WTC11 (cell line): ENCODE data around the gene NRF1. TPM values are rescaled to one million over a fixed set of nuclear protein-coding genes. Genes with fewer than 3 reads are reported as not detected.

Experiments
- ATAC-seq: fragments of 200-7000 bp; cut with Tn5 transposase; 2 replicates; pipeline ENCODE4 v1.10.0; 2021; ENCODE audit warnings: mild to moderate bottlenecking, moderate library complexity
- CTCF ChIA-PET: fragments of 300-600 bp; sonication (Branson Sonifier 250); formaldehyde crosslinking; loops from one replicate; lab custom pipeline; 2021; ENCODE audit warnings: antibody characterized with exemption; lab: Charles Lee
- POLR2A ChIA-PET: fragments of 350-600 bp; sonication (Branson Sonifier 250); formaldehyde crosslinking; loops from one replicate; lab custom pipeline; 2021; ENCODE audit warnings: antibody characterized with exemption; lab: Charles Lee
- DNase-seq: peaks from one replicate; pipeline ENCODE4 v3.0.0; 2021; ENCODE audit warnings: low spot score
- H3K27ac Mint-ChIP-seq: 2 replicates; pipeline ENCODE4 v1.8.0; 2021; ENCODE audit warnings: mixed read lengths
- H3K27me3 Mint-ChIP-seq: 2 replicates; pipeline ENCODE4 v1.8.0; 2021; ENCODE audit warnings: low read depth, mild to moderate bottlenecking, moderate library complexity, mixed read lengths
- H3K36me3 Mint-ChIP-seq: 2 replicates; pipeline ENCODE4 v1.8.0; 2021; ENCODE audit warnings: mixed read lengths
- H3K4me1 Mint-ChIP-seq: 2 replicates; pipeline ENCODE4 v1.8.0; 2022; ENCODE audit warnings: mixed read lengths
- H3K4me3 Mint-ChIP-seq: 2 replicates; pipeline ENCODE4 v1.8.0; 2021; ENCODE audit warnings: mild to moderate bottlenecking, moderate library complexity, mixed read lengths
- H3K9me3 Mint-ChIP-seq: 2 replicates; pipeline ENCODE4 v1.8.0; 2021; ENCODE audit warnings: mixed read lengths
- ATF1 ChIP-seq: sonication (generic); formaldehyde crosslinking; IDR thresholded peaks from 2 replicates; pipeline ENCODE4 v1.8.1; 2023; ENCODE audit warnings: mild to moderate bottlenecking, moderate library complexity, missing genetic modification reagents
- GABPB1 ChIP-seq: sonication (generic); formaldehyde crosslinking; IDR thresholded peaks from 2 replicates; pipeline ENCODE4 v1.8.1; 2023; ENCODE audit warnings: mild to moderate bottlenecking, missing genetic modification reagents
- GTF2I ChIP-seq: fragments of 250-450 bp; sonication (Bioruptor Pico); conservative IDR thresholded peaks from 2 replicates; pipeline ENCODE4 v1.4.0; 2021; ENCODE audit warnings: mild to moderate bottlenecking
- MXD4 ChIP-seq: fragments of 250-450 bp; sonication (Bioruptor Pico); IDR thresholded peaks from 2 replicates; pipeline ENCODE4 v1.8.0; 2021; ENCODE audit warnings: mild to moderate bottlenecking, moderate library complexity, borderline replicate concordance
- MYBL2 ChIP-seq: sonication (generic); formaldehyde crosslinking; IDR thresholded peaks from 2 replicates; pipeline ENCODE4 v1.8.1; 2023; ENCODE audit warnings: mild to moderate bottlenecking, moderate library complexity, missing genetic modification reagents
- NFATC4 ChIP-seq: fragments of 250-450 bp; sonication (Bioruptor Pico); IDR thresholded peaks from 2 replicates; pipeline ENCODE4 v1.9.0; 2021; ENCODE audit warnings: mild to moderate bottlenecking
- NFE2L1 ChIP-seq: sonication (generic); formaldehyde crosslinking; IDR thresholded peaks from 2 replicates; pipeline ENCODE4 v1.8.1; 2023; ENCODE audit warnings: missing genetic modification reagents
- NFYB ChIP-seq: sonication (generic); formaldehyde crosslinking; conservative IDR thresholded peaks from 2 replicates; pipeline ENCODE4 v1.8.0; 2022; ENCODE audit warnings: low read depth, missing genetic modification reagents
- NR1H2 ChIP-seq: sonication (generic); formaldehyde crosslinking; IDR thresholded peaks from 2 replicates; pipeline ENCODE4 v1.9.0; 2021; ENCODE audit warnings: mild to moderate bottlenecking, moderate library complexity, missing genetic modification reagents
- SP1 ChIP-seq: sonication (generic); formaldehyde crosslinking; conservative IDR thresholded peaks from 2 replicates; pipeline ENCODE4 v1.8.1; 2022; ENCODE audit warnings: missing genetic modification reagents
- TP53 ChIP-seq: sonication (generic); formaldehyde crosslinking; IDR thresholded peaks from 2 replicates; pipeline ENCODE4 v1.8.1; 2023; ENCODE audit warnings: mild to moderate bottlenecking, missing genetic modification reagents
- ZNF219 ChIP-seq: sonication (generic); formaldehyde crosslinking; IDR thresholded peaks from 2 replicates; pipeline ENCODE4 v1.8.0; 2023; ENCODE audit warnings: missing genetic modification reagents, mild to moderate bottlenecking, borderline replicate concordance
- ZNF317 ChIP-seq: sonication (generic); formaldehyde crosslinking; IDR thresholded peaks from 2 replicates; pipeline ENCODE4 v1.8.1; 2023; ENCODE audit warnings: low read depth, mild to moderate bottlenecking, moderate library complexity, missing genetic modification reagents, borderline replicate concordance
- total RNA-seq: library from RNA; stranded (reverse); gene quantifications from 3 replicates; pipeline ENCODE4 v1.2.3, GENCODE V29; 2021
- TF ChIP-seq, protein P1 (sequence below): sonication (generic); formaldehyde crosslinking; IDR thresholded peaks from 2 replicates; pipeline ENCODE4 v1.8.1; 2023; ENCODE audit warnings: mild to moderate bottlenecking, missing genetic modification reagents
- TF ChIP-seq, protein P2 (sequence below): sonication (generic); formaldehyde crosslinking; IDR thresholded peaks from 2 replicates; pipeline ENCODE4 v1.8.0; 2022; ENCODE audit warnings: mild to moderate bottlenecking, missing genetic modification reagents
- TF ChIP-seq, protein P3 (sequence below): sonication (generic); formaldehyde crosslinking; IDR thresholded peaks from 2 replicates; pipeline ENCODE4 v1.8.0; 2022; ENCODE audit warnings: mild to moderate bottlenecking, missing genetic modification reagents
- TF ChIP-seq, protein P4 (sequence below): sonication (generic); formaldehyde crosslinking; IDR thresholded peaks from 2 replicates; pipeline ENCODE4 v1.8.1; 2023; ENCODE audit warnings: mild to moderate bottlenecking, missing genetic modification reagents, borderline replicate concordance
- TF ChIP-seq, protein P5 (sequence below): sonication (generic); formaldehyde crosslinking; IDR thresholded peaks from 2 replicates; pipeline ENCODE4 v1.8.1; 2022; ENCODE audit warnings: low read depth, mild to moderate bottlenecking, moderate library complexity, missing genetic modification reagents, borderline replicate concordance
- TF ChIP-seq, protein P6 (sequence below): sonication (generic); formaldehyde crosslinking; conservative IDR thresholded peaks from 2 replicates; pipeline ENCODE4 v1.8.1; 2023; ENCODE audit warnings: mild to moderate bottlenecking, low read depth, missing genetic modification reagents, moderate library complexity
- TF ChIP-seq, protein P7 (sequence below): sonication (generic); formaldehyde crosslinking; IDR thresholded peaks from 2 replicates; pipeline ENCODE4 v1.8.0; 2022; ENCODE audit warnings: missing genetic modification reagents
- TF ChIP-seq, protein P8 (sequence below): sonication (generic); formaldehyde crosslinking; IDR thresholded peaks from 2 replicates; pipeline ENCODE4 v1.8.1; 2022; ENCODE audit warnings: low read depth, missing genetic modification reagents, borderline replicate concordance

Gene NRF1
- total RNA-seq, 1 experiment from 2014 or later, result 16.4 TPM

DNA sequence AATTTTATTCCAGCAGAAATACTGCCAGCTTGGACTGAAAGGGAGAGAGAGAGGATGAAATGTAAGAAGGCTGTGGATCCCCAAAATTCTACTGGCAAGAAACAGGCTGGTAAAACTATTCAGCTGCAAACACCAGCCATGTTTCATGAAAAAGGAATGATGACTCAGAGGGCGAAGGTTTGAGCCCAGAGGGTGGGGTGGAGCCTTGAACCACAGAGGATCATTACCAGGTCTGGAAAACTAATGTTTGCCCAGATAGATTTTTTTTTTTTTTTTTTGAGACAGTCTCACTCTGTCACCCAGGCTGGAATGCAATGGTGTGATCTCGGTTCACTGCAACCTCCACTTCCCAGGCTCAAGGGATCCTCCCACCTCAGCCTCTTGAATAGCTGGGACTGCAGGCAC, 41.7 kb upstream of the NRF1 start (continued):
- TF ChIP-seq ATF1 (CRISPR knock-in tag), result no peak

DNA sequence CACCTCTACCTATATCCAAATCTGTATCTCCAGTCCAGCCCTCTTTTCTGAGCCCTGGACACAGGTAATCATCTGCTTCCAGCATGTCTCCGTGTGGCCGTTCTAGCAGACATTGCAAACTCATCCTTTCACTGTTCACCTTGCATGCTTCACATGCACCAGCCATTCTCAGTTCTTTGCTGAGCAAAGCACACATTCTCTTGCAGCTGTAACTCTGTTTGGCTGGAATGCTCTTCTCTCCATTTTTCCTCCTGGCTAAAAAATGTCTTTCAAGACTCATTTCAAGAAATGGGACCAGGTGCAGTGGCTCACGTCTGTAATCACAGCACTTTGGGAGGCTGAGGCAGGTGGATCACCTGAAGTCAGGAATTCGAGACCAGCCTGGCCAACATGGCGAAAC, 40.3 kb upstream of the NRF1 start:
- CTCF ChIA-PET, result no interaction called here
- H3K4me3 Mint-ChIP-seq, result no peak overlapping the region
- peaks cover 19% of the 10 kb centered on the region for H3K9me3 Mint-ChIP-seq
- H3K36me3 Mint-ChIP-seq, result no peaks in the 10 kb centered on the region
- peaks cover 5% of the 10 kb centered on the region for H3K27me3 Mint-ChIP-seq
- TF ChIP-seq, protein P1, sequence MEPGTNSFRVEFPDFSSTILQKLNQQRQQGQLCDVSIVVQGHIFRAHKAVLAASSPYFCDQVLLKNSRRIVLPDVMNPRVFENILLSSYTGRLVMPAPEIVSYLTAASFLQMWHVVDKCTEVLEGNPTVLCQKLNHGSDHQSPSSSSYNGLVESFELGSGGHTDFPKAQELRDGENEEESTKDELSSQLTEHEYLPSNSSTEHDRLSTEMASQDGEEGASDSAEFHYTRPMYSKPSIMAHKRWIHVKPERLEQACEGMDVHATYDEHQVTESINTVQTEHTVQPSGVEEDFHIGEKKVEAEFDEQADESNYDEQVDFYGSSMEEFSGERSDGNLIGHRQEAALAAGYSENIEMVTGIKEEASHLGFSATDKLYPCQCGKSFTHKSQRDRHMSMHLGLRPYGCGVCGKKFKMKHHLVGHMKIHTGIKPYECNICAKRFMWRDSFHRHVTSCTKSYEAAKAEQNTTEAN (CRISPR knock-in tag), result no peak
- TF ChIP-seq, protein P2, sequence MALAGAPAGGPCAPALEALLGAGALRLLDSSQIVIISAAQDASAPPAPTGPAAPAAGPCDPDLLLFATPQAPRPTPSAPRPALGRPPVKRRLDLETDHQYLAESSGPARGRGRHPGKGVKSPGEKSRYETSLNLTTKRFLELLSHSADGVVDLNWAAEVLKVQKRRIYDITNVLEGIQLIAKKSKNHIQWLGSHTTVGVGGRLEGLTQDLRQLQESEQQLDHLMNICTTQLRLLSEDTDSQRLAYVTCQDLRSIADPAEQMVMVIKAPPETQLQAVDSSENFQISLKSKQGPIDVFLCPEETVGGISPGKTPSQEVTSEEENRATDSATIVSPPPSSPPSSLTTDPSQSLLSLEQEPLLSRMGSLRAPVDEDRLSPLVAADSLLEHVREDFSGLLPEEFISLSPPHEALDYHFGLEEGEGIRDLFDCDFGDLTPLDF (CRISPR knock-in tag), result no peak
- no peak for TF ChIP-seq SP1 (CRISPR knock-in tag)
- TF ChIP-seq, protein P3, sequence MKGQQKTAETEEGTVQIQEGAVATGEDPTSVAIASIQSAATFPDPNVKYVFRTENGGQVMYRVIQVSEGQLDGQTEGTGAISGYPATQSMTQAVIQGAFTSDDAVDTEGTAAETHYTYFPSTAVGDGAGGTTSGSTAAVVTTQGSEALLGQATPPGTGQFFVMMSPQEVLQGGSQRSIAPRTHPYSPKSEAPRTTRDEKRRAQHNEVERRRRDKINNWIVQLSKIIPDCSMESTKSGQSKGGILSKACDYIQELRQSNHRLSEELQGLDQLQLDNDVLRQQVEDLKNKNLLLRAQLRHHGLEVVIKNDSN, result no peak
- TF ChIP-seq MXD4 (CRISPR knock-in tag), result no peak
- TF ChIP-seq NR1H2, result no peak
- TF ChIP-seq, protein P4, sequence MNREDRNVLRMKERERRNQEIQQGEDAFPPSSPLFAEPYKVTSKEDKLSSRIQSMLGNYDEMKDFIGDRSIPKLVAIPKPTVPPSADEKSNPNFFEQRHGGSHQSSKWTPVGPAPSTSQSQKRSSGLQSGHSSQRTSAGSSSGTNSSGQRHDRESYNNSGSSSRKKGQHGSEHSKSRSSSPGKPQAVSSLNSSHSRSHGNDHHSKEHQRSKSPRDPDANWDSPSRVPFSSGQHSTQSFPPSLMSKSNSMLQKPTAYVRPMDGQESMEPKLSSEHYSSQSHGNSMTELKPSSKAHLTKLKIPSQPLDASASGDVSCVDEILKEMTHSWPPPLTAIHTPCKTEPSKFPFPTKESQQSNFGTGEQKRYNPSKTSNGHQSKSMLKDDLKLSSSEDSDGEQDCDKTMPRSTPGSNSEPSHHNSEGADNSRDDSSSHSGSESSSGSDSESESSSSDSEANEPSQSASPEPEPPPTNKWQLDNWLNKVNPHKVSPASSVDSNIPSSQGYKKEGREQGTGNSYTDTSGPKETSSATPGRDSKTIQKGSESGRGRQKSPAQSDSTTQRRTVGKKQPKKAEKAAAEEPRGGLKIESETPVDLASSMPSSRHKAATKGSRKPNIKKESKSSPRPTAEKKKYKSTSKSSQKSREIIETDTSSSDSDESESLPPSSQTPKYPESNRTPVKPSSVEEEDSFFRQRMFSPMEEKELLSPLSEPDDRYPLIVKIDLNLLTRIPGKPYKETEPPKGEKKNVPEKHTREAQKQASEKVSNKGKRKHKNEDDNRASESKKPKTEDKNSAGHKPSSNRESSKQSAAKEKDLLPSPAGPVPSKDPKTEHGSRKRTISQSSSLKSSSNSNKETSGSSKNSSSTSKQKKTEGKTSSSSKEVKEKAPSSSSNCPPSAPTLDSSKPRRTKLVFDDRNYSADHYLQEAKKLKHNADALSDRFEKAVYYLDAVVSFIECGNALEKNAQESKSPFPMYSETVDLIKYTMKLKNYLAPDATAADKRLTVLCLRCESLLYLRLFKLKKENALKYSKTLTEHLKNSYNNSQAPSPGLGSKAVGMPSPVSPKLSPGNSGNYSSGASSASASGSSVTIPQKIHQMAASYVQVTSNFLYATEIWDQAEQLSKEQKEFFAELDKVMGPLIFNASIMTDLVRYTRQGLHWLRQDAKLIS (CRISPR knock-in tag), result no peak
- TF ChIP-seq NFYB (CRISPR knock-in tag), result no peak
- TF ChIP-seq, protein P5, sequence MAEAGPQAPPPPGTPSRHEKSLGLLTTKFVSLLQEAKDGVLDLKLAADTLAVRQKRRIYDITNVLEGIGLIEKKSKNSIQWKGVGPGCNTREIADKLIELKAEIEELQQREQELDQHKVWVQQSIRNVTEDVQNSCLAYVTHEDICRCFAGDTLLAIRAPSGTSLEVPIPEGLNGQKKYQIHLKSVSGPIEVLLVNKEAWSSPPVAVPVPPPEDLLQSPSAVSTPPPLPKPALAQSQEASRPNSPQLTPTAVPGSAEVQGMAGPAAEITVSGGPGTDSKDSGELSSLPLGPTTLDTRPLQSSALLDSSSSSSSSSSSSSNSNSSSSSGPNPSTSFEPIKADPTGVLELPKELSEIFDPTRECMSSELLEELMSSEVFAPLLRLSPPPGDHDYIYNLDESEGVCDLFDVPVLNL (CRISPR knock-in tag), result no peak
- TF ChIP-seq, protein P6, sequence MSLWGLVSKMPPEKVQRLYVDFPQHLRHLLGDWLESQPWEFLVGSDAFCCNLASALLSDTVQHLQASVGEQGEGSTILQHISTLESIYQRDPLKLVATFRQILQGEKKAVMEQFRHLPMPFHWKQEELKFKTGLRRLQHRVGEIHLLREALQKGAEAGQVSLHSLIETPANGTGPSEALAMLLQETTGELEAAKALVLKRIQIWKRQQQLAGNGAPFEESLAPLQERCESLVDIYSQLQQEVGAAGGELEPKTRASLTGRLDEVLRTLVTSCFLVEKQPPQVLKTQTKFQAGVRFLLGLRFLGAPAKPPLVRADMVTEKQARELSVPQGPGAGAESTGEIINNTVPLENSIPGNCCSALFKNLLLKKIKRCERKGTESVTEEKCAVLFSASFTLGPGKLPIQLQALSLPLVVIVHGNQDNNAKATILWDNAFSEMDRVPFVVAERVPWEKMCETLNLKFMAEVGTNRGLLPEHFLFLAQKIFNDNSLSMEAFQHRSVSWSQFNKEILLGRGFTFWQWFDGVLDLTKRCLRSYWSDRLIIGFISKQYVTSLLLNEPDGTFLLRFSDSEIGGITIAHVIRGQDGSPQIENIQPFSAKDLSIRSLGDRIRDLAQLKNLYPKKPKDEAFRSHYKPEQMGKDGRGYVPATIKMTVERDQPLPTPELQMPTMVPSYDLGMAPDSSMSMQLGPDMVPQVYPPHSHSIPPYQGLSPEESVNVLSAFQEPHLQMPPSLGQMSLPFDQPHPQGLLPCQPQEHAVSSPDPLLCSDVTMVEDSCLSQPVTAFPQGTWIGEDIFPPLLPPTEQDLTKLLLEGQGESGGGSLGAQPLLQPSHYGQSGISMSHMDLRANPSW (CRISPR knock-in tag), result no peak
- TF ChIP-seq ZNF219, result no peak
- no peak for TF ChIP-seq NFE2L1
- TF ChIP-seq GABPB1 (CRISPR knock-in tag), result no peak
- no peak for TF ChIP-seq MYBL2 (CRISPR knock-in tag)
- no peak for TF ChIP-seq ZNF317 (CRISPR knock-in tag)
- TF ChIP-seq NFATC4 (CRISPR knock-in tag), result no peak
- TF ChIP-seq, protein P7, sequence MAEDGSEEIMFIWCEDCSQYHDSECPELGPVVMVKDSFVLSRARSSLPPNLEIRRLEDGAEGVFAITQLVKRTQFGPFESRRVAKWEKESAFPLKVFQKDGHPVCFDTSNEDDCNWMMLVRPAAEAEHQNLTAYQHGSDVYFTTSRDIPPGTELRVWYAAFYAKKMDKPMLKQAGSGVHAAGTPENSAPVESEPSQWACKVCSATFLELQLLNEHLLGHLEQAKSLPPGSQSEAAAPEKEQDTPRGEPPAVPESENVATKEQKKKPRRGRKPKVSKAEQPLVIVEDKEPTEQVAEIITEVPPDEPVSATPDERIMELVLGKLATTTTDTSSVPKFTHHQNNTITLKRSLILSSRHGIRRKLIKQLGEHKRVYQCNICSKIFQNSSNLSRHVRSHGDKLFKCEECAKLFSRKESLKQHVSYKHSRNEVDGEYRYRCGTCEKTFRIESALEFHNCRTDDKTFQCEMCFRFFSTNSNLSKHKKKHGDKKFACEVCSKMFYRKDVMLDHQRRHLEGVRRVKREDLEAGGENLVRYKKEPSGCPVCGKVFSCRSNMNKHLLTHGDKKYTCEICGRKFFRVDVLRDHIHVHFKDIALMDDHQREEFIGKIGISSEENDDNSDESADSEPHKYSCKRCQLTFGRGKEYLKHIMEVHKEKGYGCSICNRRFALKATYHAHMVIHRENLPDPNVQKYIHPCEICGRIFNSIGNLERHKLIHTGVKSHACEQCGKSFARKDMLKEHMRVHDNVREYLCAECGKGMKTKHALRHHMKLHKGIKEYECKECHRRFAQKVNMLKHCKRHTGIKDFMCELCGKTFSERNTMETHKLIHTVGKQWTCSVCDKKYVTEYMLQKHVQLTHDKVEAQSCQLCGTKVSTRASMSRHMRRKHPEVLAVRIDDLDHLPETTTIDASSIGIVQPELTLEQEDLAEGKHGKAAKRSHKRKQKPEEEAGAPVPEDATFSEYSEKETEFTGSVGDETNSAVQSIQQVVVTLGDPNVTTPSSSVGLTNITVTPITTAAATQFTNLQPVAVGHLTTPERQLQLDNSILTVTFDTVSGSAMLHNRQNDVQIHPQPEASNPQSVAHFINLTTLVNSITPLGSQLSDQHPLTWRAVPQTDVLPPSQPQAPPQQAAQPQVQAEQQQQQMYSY (CRISPR knock-in tag), result no peak
- no peak for TF ChIP-seq TP53 (CRISPR knock-in tag)
- TF ChIP-seq, protein P8, sequence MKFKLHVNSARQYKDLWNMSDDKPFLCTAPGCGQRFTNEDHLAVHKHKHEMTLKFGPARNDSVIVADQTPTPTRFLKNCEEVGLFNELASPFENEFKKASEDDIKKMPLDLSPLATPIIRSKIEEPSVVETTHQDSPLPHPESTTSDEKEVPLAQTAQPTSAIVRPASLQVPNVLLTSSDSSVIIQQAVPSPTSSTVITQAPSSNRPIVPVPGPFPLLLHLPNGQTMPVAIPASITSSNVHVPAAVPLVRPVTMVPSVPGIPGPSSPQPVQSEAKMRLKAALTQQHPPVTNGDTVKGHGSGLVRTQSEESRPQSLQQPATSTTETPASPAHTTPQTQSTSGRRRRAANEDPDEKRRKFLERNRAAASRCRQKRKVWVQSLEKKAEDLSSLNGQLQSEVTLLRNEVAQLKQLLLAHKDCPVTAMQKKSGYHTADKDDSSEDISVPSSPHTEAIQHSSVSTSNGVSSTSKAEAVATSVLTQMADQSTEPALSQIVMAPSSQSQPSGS (CRISPR knock-in tag), result no peak
- TF ChIP-seq GTF2I (CRISPR knock-in tag), result no peak
- POLR2A ChIA-PET, result no interaction called here
- ATAC-seq (no peak), DNase-seq (no peak)
- no peak overlapping the region for H3K27ac Mint-ChIP-seq
- no peaks in the 10 kb centered on the region for H3K4me1 Mint-ChIP-seq
